ENCODE data around the gene GPA33.

The GPA33 gene

DNA sequence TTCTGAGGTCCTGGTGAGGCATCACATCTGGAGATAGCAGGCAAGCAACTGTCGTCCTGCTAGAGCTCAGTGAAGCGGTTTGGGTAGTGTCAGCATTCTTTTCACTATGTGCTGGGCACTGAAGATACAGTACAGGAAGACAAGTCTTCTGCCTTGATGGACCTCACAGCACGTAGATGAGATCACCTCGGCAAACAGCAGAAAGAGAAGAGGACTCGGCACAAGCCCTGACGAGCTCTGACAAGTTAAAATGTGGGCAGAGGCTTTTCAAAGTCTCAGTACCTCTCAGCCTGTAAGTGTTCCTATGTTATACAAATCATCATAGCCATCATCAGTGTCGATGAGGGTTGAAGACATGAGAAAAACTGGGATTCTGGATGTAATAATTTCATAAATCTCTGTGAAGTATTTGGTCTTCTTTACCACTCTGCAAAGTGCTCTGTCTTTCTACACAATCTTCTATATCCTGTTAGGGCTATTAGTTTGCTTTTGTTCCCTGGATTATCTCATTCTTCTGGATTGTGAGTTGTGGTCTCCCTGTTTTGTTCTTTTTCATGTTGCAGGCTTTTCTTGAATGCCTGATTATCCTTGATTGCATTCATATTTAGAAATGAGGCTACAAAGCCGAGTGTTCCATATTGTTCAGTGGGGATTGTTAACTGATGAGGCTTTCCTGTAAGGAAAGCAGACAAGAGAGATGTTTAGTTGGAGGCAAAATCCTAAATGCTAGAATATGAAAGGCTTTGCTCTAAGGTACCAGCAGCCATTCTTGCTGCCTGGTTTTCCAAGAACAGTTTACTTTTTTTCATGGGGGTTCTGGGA is 76.9 kb downstream of the GPA33 start:
- H3K14ac ChIP-seq (ENCODE audit: low read length) = no peak overlapping the region
- H3K4me2 ChIP-seq (ENCODE audit: low read length) = no peak overlapping the region
- no peaks in the 10 kb centered on the region for H3K79me2 ChIP-seq (ENCODE audit: control insufficient read depth, insufficient read depth, low read length, poor library complexity)
- H2BK120ac ChIP-seq (ENCODE audit: insufficient read depth, low read length, poor library complexity) = no peak overlapping the region
- no peaks in the 10 kb centered on the region for H3K79me1 ChIP-seq (ENCODE audit: low read length)
- H3K36me3 ChIP-seq (ENCODE audit: control insufficient read depth in 1 of 2, insufficient read depth in 2 of 2, low read length in 2 of 2) = no peaks in the 10 kb centered on the region
- no peak overlapping the region for H2BK5ac ChIP-seq (ENCODE audit: low read depth, low read length, poor library complexity)
- no peaks in the 10 kb centered on the region for H3K9me3 ChIP-seq (ENCODE audit: insufficient read depth, low read depth, low read length)
- H3K27ac ChIP-seq (ENCODE audit: low read depth, low read length) = no peak overlapping the region
- H3K4me3 ChIP-seq (ENCODE audit: low read depth, low read length) = no peak overlapping the region
- no peaks in the 10 kb centered on the region for H3K27me3 ChIP-seq (ENCODE audit: insufficient read depth, low read length)
- no peak overlapping the region for H2BK12ac ChIP-seq (ENCODE audit: low read length)
- DNase-seq = no peak
- no peak overlapping the region for H3K18ac ChIP-seq (ENCODE audit: low read length)
- H3K9ac ChIP-seq (ENCODE audit: low read length) = no peak overlapping the region
- WGBS (ENCODE audit: extremely low coverage, insufficient coverage, insufficient read length) = no CpG with 5 or more reads among the region's 8 CpGs
- no peak overlapping the region for H4K91ac ChIP-seq (ENCODE audit: low read depth, low read length)
- H4K8ac ChIP-seq (ENCODE audit: low read depth, low read length) = no peak overlapping the region
- H2AK5ac ChIP-seq (ENCODE audit: low read length) = no peak overlapping the region
- H4K12ac ChIP-seq (ENCODE audit: low read depth, low read length) = no peak overlapping the region
- H3K4me1 ChIP-seq (ENCODE audit: control insufficient read depth in 1 of 2, insufficient read depth in 2 of 2, low read length in 2 of 2) = no peaks in the 10 kb centered on the region
- H3K4ac ChIP-seq (ENCODE audit: low read depth, low read length) = no peak overlapping the region
- H3K23ac ChIP-seq (ENCODE audit: low read length) = no peak overlapping the region
- H2AFZ ChIP-seq (ENCODE audit: insufficient read depth, low read length, poor library complexity) = no peak overlapping the region

DNA sequence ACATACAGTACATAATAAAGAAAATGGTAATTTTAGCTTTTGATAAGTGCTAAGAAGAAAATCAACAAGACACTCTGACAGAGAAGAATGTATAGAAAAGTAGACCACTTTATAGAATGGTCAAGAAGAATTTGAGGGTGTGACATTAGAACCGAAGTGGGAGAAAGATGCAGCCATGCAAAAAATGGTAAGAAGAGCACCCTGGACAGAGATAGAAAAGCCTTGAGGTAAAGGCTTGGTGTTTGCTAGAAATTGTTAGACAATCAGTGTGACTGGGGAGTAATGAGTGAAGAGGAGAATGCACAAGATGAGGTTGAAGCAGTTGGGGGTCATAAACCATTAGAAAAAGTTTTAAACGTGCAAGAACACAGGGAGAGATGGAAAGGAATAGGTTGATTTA is 77.6 kb downstream of the GPA33 start:
- H3K79me2 ChIP-seq (ENCODE audit: control insufficient read depth, insufficient read depth, low read length, poor library complexity) = no peaks in the 10 kb centered on the region
- no peak overlapping the region for H4K12ac ChIP-seq (ENCODE audit: low read depth, low read length)
- no peak overlapping the region for H4K91ac ChIP-seq (ENCODE audit: low read depth, low read length)
- H3K27me3 ChIP-seq (ENCODE audit: insufficient read depth, low read length) = no peaks in the 10 kb centered on the region
- no peak overlapping the region for H3K18ac ChIP-seq (ENCODE audit: low read length)
- H3K79me1 ChIP-seq (ENCODE audit: low read length) = no peaks in the 10 kb centered on the region
- H3K9me3 ChIP-seq (ENCODE audit: insufficient read depth, low read depth, low read length) = no peaks in the 10 kb centered on the region
- no peak overlapping the region for H2BK12ac ChIP-seq (ENCODE audit: low read length)
- H4K8ac ChIP-seq (ENCODE audit: low read depth, low read length) = no peak overlapping the region
- H3K36me3 ChIP-seq (ENCODE audit: control insufficient read depth in 1 of 2, insufficient read depth in 2 of 2, low read length in 2 of 2) = no peaks in the 10 kb centered on the region
- no peak overlapping the region for H2BK120ac ChIP-seq (ENCODE audit: insufficient read depth, low read length, poor library complexity)
- no peak overlapping the region for H3K4me3 ChIP-seq (ENCODE audit: low read depth, low read length)
- no CpG with 5 or more reads among the region's 2 CpGs for WGBS (ENCODE audit: extremely low coverage, insufficient coverage, insufficient read length)
- no peak overlapping the region for H2AK5ac ChIP-seq (ENCODE audit: low read length)
- no peak overlapping the region for H3K27ac ChIP-seq (ENCODE audit: low read depth, low read length)
- H2AFZ ChIP-seq (ENCODE audit: insufficient read depth, low read length, poor library complexity) = no peak overlapping the region
- no peak overlapping the region for H3K9ac ChIP-seq (ENCODE audit: low read length)
- no peak overlapping the region for H3K4me2 ChIP-seq (ENCODE audit: low read length)
- no peak overlapping the region for H3K23ac ChIP-seq (ENCODE audit: low read length)
- no peaks in the 10 kb centered on the region for H3K4me1 ChIP-seq (ENCODE audit: control insufficient read depth in 1 of 2, insufficient read depth in 2 of 2, low read length in 2 of 2)
- no peak for DNase-seq
- H2BK5ac ChIP-seq (ENCODE audit: low read depth, low read length, poor library complexity) = no peak overlapping the region
- no peak overlapping the region for H3K4ac ChIP-seq (ENCODE audit: low read depth, low read length)
- H3K14ac ChIP-seq (ENCODE audit: low read length) = no peak overlapping the region

DNA sequence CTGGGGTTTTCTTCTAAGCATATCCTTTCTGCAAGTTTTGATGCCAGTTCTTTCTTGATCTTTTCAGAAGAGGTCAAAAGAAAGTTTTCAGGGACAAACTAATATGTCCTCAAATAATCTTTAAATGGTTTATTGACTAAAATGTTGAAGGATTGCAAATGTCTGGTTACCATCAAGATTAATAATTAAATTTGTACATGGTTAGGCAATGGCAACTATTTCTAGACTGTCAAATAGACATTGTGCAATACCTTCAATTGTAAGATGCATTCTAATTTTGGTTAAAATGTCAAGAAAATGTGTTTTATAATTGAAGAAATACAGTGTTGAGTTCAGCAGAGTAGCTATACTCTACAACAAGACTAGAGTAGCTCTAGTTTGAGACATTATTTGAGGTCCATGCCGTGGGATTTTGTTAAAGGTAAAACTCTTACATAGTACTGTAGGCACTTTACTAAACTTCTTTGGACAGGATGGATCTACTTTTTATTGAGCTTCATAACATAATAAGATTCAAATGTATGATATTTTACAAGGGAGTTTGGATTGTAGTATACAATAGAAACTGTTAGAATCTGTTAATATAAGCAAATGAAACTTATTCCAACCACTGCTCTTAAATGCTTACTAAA is 78.5 kb downstream of the GPA33 start:
- no peak overlapping the region for H2BK5ac ChIP-seq (ENCODE audit: low read depth, low read length, poor library complexity)
- no peak overlapping the region for H2BK12ac ChIP-seq (ENCODE audit: low read length)
- no peak overlapping the region for H2AFZ ChIP-seq (ENCODE audit: insufficient read depth, low read length, poor library complexity)
- WGBS (ENCODE audit: extremely low coverage, insufficient coverage, insufficient read length) = no CpG with 5 or more reads among the region's 1 CpG
- H4K12ac ChIP-seq (ENCODE audit: low read depth, low read length) = no peak overlapping the region
- H3K4me3 ChIP-seq (ENCODE audit: low read depth, low read length) = no peak overlapping the region
- H3K36me3 ChIP-seq (ENCODE audit: control insufficient read depth in 1 of 2, insufficient read depth in 2 of 2, low read length in 2 of 2) = no peaks in the 10 kb centered on the region
- no peak overlapping the region for H4K91ac ChIP-seq (ENCODE audit: low read depth, low read length)
- DNase-seq = no peak
- no peaks in the 10 kb centered on the region for H3K79me2 ChIP-seq (ENCODE audit: control insufficient read depth, insufficient read depth, low read length, poor library complexity)
- no peak overlapping the region for H2BK120ac ChIP-seq (ENCODE audit: insufficient read depth, low read length, poor library complexity)
- H2AK5ac ChIP-seq (ENCODE audit: low read length) = no peak overlapping the region
- H3K4me2 ChIP-seq (ENCODE audit: low read length) = no peak overlapping the region
- no peaks in the 10 kb centered on the region for H3K27me3 ChIP-seq (ENCODE audit: insufficient read depth, low read length)
- no peaks in the 10 kb centered on the region for H3K9me3 ChIP-seq (ENCODE audit: insufficient read depth, low read depth, low read length)
- no peak overlapping the region for H3K4ac ChIP-seq (ENCODE audit: low read depth, low read length)
- H3K79me1 ChIP-seq (ENCODE audit: low read length) = no peaks in the 10 kb centered on the region
- no peak overlapping the region for H3K27ac ChIP-seq (ENCODE audit: low read depth, low read length)
- H3K14ac ChIP-seq (ENCODE audit: low read length) = no peak overlapping the region
- no peak overlapping the region for H3K18ac ChIP-seq (ENCODE audit: low read length)
- H3K23ac ChIP-seq (ENCODE audit: low read length) = no peak overlapping the region
- no peak overlapping the region for H4K8ac ChIP-seq (ENCODE audit: low read depth, low read length)
- no peaks in the 10 kb centered on the region for H3K4me1 ChIP-seq (ENCODE audit: control insufficient read depth in 1 of 2, insufficient read depth in 2 of 2, low read length in 2 of 2)
- H3K9ac ChIP-seq (ENCODE audit: low read length) = no peak overlapping the region

DNA sequence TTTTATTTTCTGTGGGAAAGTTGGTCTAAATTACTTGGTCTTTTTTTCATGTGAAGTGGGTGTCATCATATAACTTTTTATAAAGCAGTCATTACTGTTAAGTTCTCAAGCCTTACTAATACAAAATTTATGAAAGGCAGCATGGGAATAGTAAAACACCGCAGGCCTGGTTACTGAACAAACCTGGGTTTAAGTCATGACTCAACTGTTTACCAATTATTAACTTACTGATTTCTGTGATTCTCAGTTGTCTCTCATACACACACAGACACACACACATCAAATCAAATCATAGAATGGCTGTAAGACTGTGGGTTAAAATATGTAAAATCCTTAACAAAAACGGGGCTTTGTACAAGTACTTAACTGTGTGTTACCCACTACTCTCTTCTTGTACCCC is 86.5 kb downstream of the GPA33 start:
- Histone ChIP-seq H2BK12ac (ENCODE audit: low read length) (no peak overlapping the region), H2BK120ac (ENCODE audit: insufficient read depth, low read length, poor library complexity) (no peak overlapping the region), H3K27ac (ENCODE audit: low read depth, low read length) (no peak overlapping the region), H3K18ac (ENCODE audit: low read length) (no peak overlapping the region), H2AK5ac (ENCODE audit: low read length) (no peak overlapping the region), H2BK5ac (ENCODE audit: low read depth, low read length, poor library complexity) (no peak overlapping the region), H3K14ac (ENCODE audit: low read length) (no peak overlapping the region), H3K4ac (ENCODE audit: low read depth, low read length) (no peak overlapping the region), H4K12ac (ENCODE audit: low read depth, low read length) (no peak overlapping the region), H3K23ac (ENCODE audit: low read length) (no peak overlapping the region), H3K79me2 (ENCODE audit: control insufficient read depth, insufficient read depth, low read length, poor library complexity) (no peaks in the 10 kb centered on the region), H3K36me3 (ENCODE audit: control insufficient read depth in 1 of 2, insufficient read depth in 2 of 2, low read length in 2 of 2) (no peaks in the 10 kb centered on the region), H2AFZ (ENCODE audit: insufficient read depth, low read length, poor library complexity) (no peak overlapping the region), H4K91ac (ENCODE audit: low read depth, low read length) (no peak overlapping the region), H3K4me2 (ENCODE audit: low read length) (no peak overlapping the region), H4K8ac (ENCODE audit: low read depth, low read length) (no peak overlapping the region), H3K9ac (ENCODE audit: low read length) (no peak overlapping the region), H3K27me3 (ENCODE audit: insufficient read depth, low read length) (no peaks in the 10 kb centered on the region), H3K9me3 (ENCODE audit: insufficient read depth, low read depth, low read length) (no peaks in the 10 kb centered on the region), H3K79me1 (ENCODE audit: low read length) (no peaks in the 10 kb centered on the region), H3K4me3 (ENCODE audit: low read depth, low read length) (no peak overlapping the region), H3K4me1 (ENCODE audit: control insufficient read depth in 1 of 2, insufficient read depth in 2 of 2, low read length in 2 of 2) (no peaks in the 10 kb centered on the region)
- no CpG with 5 or more reads among the region's 2 CpGs for WGBS (ENCODE audit: extremely low coverage, insufficient coverage, insufficient read length)
- no peak for DNase-seq

All from trophoblast cell (in vitro differentiated cells and primary cell).